K562 (cell line): ENCODE data around the gene SEC14L3. TPM values are rescaled to one million over a fixed set of nuclear protein-coding genes. Genes with fewer than 3 reads are reported as not detected.

ENCODE experiments used
- ATAC-seq: fragments of 200-7000 bp; cut with Tn5 transposase; 3 replicates; pipeline ENCODE4 v1.9.1; 2020; ENCODE audit warnings: moderate library complexity
- BruUV-seq: library from RNA; stranded (reverse); fragments of 400-500 nt; replicated peaks from 2 replicates; lab custom pipeline; 2021; lab: Mats Ljungman, UMichigan
- CTCF ChIA-PET: fragments of 300-600 bp; formaldehyde crosslinking; extraction: SDS; loops from one replicate; lab custom pipeline; 2021; ENCODE audit warnings: low intra/inter-chr PET ratio; lab: Yijun Ruan, JAX
- POLR2A ChIA-PET: fragments of 300-600, 350-650 bp; sonication (Branson Sonifier 250); formaldehyde crosslinking; extraction: SDS; loops from one replicate; lab custom pipeline; 2021; ENCODE audit warnings: antibody characterized with exemption, inconsistent platforms; lab: Yijun Ruan, JAX
- DNase-seq, 4 experiments: peaks; one replicate each; pipeline versions ENCODE4 v3.0.0 to v3.0.0-alpha.2; 2011 to 2018; ENCODE audit warnings: low spot score in 3 of 4, mixed read lengths in 3 of 4; ENCODE audit errors: extremely low read depth in 1 of 4
- FAIRE-seq: peaks from 2 replicates; lab custom pipeline; 2011; peaks lifted over from hg19 to GRCh38; lab: Jason Lieb, UNC
- H2AFZ ChIP-seq: 2 replicates; pipeline ENCODE4 v1.6.0; 2011; ENCODE audit warnings: low read depth, low read length, control low read depth, inconsistent platforms
- H3K27ac ChIP-seq: fragments of 200-600 bp; 3 replicates; pipeline ENCODE4 v1.8.0; 2011; ENCODE audit warnings: low read depth, mild to moderate bottlenecking, control low read depth, inconsistent platforms, low read length, moderate library complexity, mixed read lengths; ENCODE audit errors: extremely low read depth
- H3K27me3 ChIP-seq, 2 experiments: fragments of 300-600 bp in 1 of 2; 2 replicates in 1 of 2; 3 replicates in 1 of 2; pipeline versions ENCODE4 v1.6.0 to v1.8.0; 2011; ENCODE audit warnings: inconsistent platforms in 2 of 2, low read length in 2 of 2, mild to moderate bottlenecking in 1 of 2, mixed read lengths in 1 of 2, moderate library complexity in 1 of 2; ENCODE audit not compliant: control insufficient read depth in 2 of 2, insufficient read depth in 2 of 2
- H3K36me3 ChIP-seq: fragments of 300-600 bp; 3 replicates; pipeline ENCODE4 v1.8.0; 2011; ENCODE audit warnings: mild to moderate bottlenecking, low read length, inconsistent platforms; ENCODE audit not compliant: control insufficient read depth, insufficient read depth
- H3K4me1 ChIP-seq, 2 experiments: fragments of 200-600 bp in 1 of 2; replicated peaks in 1 of 2; 2 replicates in 1 of 2; 3 replicates in 1 of 2; pipeline versions ENCODE4 v1.5.1 to v1.8.0; 2011; ENCODE audit warnings: inconsistent platforms in 2 of 2, low read length in 2 of 2, mild to moderate bottlenecking in 1 of 2, mixed read lengths in 1 of 2, moderate library complexity in 1 of 2; ENCODE audit not compliant: control insufficient read depth in 2 of 2, insufficient read depth in 2 of 2
- H3K4me2 ChIP-seq: 2 replicates; pipeline ENCODE4 v1.6.1; 2011; ENCODE audit warnings: low read length, control low read depth, inconsistent platforms, mixed read lengths; ENCODE audit not compliant: insufficient read depth
- H3K4me3 ChIP-seq: fragments of 200-600 bp; sonication (generic), shearing (Covaris generic); 2 replicates; pipeline ENCODE4 v1.5.1; 2016; ENCODE audit warnings: control low read depth, inconsistent platforms
- H3K79me2 ChIP-seq: fragments of 200-600 bp; 3 replicates; pipeline ENCODE4 v1.8.0; 2011; ENCODE audit warnings: low read length, inconsistent platforms; ENCODE audit not compliant: control insufficient read depth, insufficient read depth
- H3K9ac ChIP-seq, 2 experiments: 2 replicates each; pipeline versions ENCODE4 v1.6.0 to v1.6.1; 2011; ENCODE audit warnings: low read depth in 2 of 2, low read length in 2 of 2, control low read depth in 1 of 2, inconsistent platforms in 1 of 2, mild to moderate bottlenecking in 1 of 2, mixed read lengths in 1 of 2; ENCODE audit not compliant: insufficient read depth in 1 of 2
- H3K9me1 ChIP-seq: one replicate; pipeline ENCODE4 v1.6.0; 2011; ENCODE audit warnings: inconsistent platforms, mild to moderate bottlenecking, low read length, moderate library complexity; ENCODE audit not compliant: control insufficient read depth, insufficient read depth
- H3K9me3 ChIP-seq: replicated peaks from 2 replicates; pipeline ENCODE4 v1.5.1; 2011; ENCODE audit warnings: low read depth, low read length, inconsistent platforms; ENCODE audit not compliant: control insufficient read depth, insufficient read depth
- H4K20me1 ChIP-seq: replicated peaks from 2 replicates; pipeline ENCODE4 v1.6.1; 2011; ENCODE audit warnings: low read length, inconsistent platforms, mixed read lengths; ENCODE audit not compliant: control insufficient read depth, insufficient read depth
- SMARCA4 ChIP-seq: fragments of 450-650 bp; IDR thresholded peaks from 2 replicates; pipeline ENCODE4 v1.6.1; 2016
- ZNF263 ChIP-seq: sonication (generic); formaldehyde crosslinking; IDR thresholded peaks from 2 replicates; pipeline ENCODE4 v1.8.0; 2022; ENCODE audit warnings: mild to moderate bottlenecking, missing genetic modification reagents, borderline replicate concordance
- WGBS: fragments of 100-300 bp; shearing (Covaris generic); methylation state at CpG from one replicate; pipeline ENCODE4 v1.1.6; 2016; ENCODE audit warnings: low coverage, mixed read lengths; ENCODE audit not compliant: insufficient coverage; ENCODE audit errors: missing lambda C conversion rate; 5-methylcytosine and 5-hydroxymethylcytosine counted together
- in situ Hi-C: fragments of 300-500 bp; cut with MboI; formaldehyde crosslinking; loops from 4 replicates; pipeline ENCODE4 v1.15.0; 2018; ENCODE audit warnings: inconsistent platforms, mixed read lengths
- intact Hi-C: fragments of 100-400 bp; cut with micrococcal nuclease; formaldehyde crosslinking; loops from 2 replicates; pipeline ENCODE4 v1.14.2; 2022
- polyA plus RNA-seq, 8 experiments: library from polyadenylated mRNA; depleted of rRNA in 4 of 8; stranded (reverse) in 5 of 8; unstranded in 3 of 8; fragments of >200 nt; fragmentation: Nextera tagmentation in 2 of 8; fragmentation: Illumina TruSeq in 1 of 8; extraction: Ambion mirVana in 2 of 8; extraction: Trizol in 1 of 8; gene quantifications; 2 replicates each; pipeline versions ENCODE4 v1.2.1 to v1.2.3, GENCODE V29; 2011 to 2014; ENCODE audit warnings: inconsistent platforms in 1 of 8, missing spikeins in 1 of 8
- small RNA-seq: library from RNA; depleted of rRNA; stranded (forward); fragments of <200 nt; gene quantifications from one replicate; pipeline ENCODE3, GENCODE V24; 2014
- total RNA-seq, 7 experiments: library from RNA; depleted of rRNA in 6 of 7; stranded (reverse); fragments of >200 nt in 6 of 7; fragmentation: Illumina TruSeq in 2 of 7; extraction: Trizol in 2 of 7; gene quantifications; 2 replicates each; pipeline versions ENCODE4 v1.2.1 to v1.2.3, GENCODE V29; 2011 to 2021; ENCODE audit warnings: low replicate concordance in 1 of 7

The SEC14L3 gene
- total and polyA plus RNA-seq, 9 of the 15 experiments (the other 6 are each of a cell fraction or from before 2014, with no cell fraction given) = not detected

- Histone ChIP-seq H3K9me1 (peaks cover 2% of the 10 kb centered on the region), H3K9me3 (no peaks in the 10 kb centered on the region), H3K79me2 (no peaks in the 10 kb centered on the region), H4K20me1 (peaks cover 9% of the 10 kb centered on the region), H3K36me3 (peaks cover 18% of the 10 kb centered on the region; the same call in 2 of the 3 replicates), H3K27me3 (no peaks in the 10 kb centered on the region), H2AFZ (no peak overlapping the region), H3K27ac (no peak overlapping the region), H3K4me3 (no peak overlapping the region)
- WGBS = 56% methylated on average over 3 of the region's 3 CpGs
- in situ Hi-C loops (no loop called here), intact Hi-C loops (no loop called here)
- CTCF ChIA-PET = no interaction called here
- ATAC-seq (no peak), DNase-seq (no peak)
- BruUV-seq = no TSS peak
- POLR2A ChIA-PET = interaction anchor here (2.3 kb wide), 1 partner anchor 12 kb away, joined by 17 read pairs; no protein-coding TSS in a partner anchor
- TF ChIP-seq ZNF263 (CRISPR knock-in tag) (peak; percentile 91), SMARCA4 (no peak)
- TF ChIP-seq, all 486 proteins: peak for 1
- Histone ChIP-seq H3K4me2 (no peak overlapping the region), H3K9ac (no peak overlapping the region), H3K4me1 (peaks cover 3 to 12% of the 10 kb centered on the region in 2 experiments; a peak in 3 of 5 replicates)
- no peak for FAIRE-seq
These were observed 60.0 kb downstream of the SEC14L3 start for GRCh38 chr22:30411780-30412179.

Small RNAs within 50 kb of the gene (small RNA-seq; reads per million reads assigned to genes)
- gene AC004832.3 = not detected
- gene RNU6-564P = not detected

Other genes with a start within 250 kb of the SEC14L3 start
Only the 7 nearest of the 17 such genes appear.
- gene CCDC157, start 115.0 kb downstream of the SEC14L3 start, total RNA-seq (2014; rRNA removed) = 1.00 and 1.0 TPM in 2 replicates
- 0.18 and 0.22 TPM in 2 replicates for gene CCDC157, start 115.0 kb downstream of the SEC14L3 start, total RNA-seq (2014; rRNA removed; fragmentation: Illumina TruSeq; extraction: Trizol)
- 0.34 and 0.47 TPM in 2 replicates for gene CCDC157, start 115.0 kb downstream of the SEC14L3 start, total RNA-seq (2015; rRNA removed; fragmentation: Illumina TruSeq; extraction: Trizol)
- gene CCDC157, start 115.0 kb downstream of the SEC14L3 start, total RNA-seq (2021) = 0.80 and 0.85 TPM in 2 replicates
- gene CCDC157, start 115.0 kb downstream of the SEC14L3 start, polyA plus RNA-seq (2011; rRNA removed) = 1.3 and 1.4 TPM in 2 replicates
- gene CCDC157, start 115.0 kb downstream of the SEC14L3 start, polyA plus RNA-seq (2014; fragmentation: Illumina TruSeq; extraction: Trizol) = 0.68 and 0.94 TPM in 2 replicates
- under 1 TPM; 0.04 to 0.18 TPM for gene CCDC157, start 115.0 kb downstream of the SEC14L3 start, polyA plus RNA-seq (2014; fragmentation: Nextera tagmentation; extraction: Ambion mirVana)
- 0.85 and 0.95 TPM in 2 replicates for gene CCDC157, start 115.0 kb downstream of the SEC14L3 start, polyA plus RNA-seq (2014; rRNA removed)
- 4.0 and 4.7 TPM in 2 replicates for gene RNF215, start 84.6 kb downstream of the SEC14L3 start, total RNA-seq (2014; rRNA removed)
- gene RNF215, start 84.6 kb downstream of the SEC14L3 start, total RNA-seq (2014; rRNA removed; fragmentation: Illumina TruSeq; extraction: Trizol) = 1.7 and 2.7 TPM in 2 replicates
- gene RNF215, start 84.6 kb downstream of the SEC14L3 start, total RNA-seq (2015; rRNA removed; fragmentation: Illumina TruSeq; extraction: Trizol) = 2.2 and 2.3 TPM in 2 replicates
- 6.8 and 9.2 TPM in 2 replicates for gene RNF215, start 84.6 kb downstream of the SEC14L3 start, total RNA-seq (2021)
- 5.6 and 7.1 TPM in 2 replicates for gene RNF215, start 84.6 kb downstream of the SEC14L3 start, polyA plus RNA-seq (2011; rRNA removed)
- gene RNF215, start 84.6 kb downstream of the SEC14L3 start, polyA plus RNA-seq (2014; fragmentation: Illumina TruSeq; extraction: Trizol) = 2.1 and 3.9 TPM in 2 replicates
- under 1 TPM; 0.08 to 0.10 TPM for gene RNF215, start 84.6 kb downstream of the SEC14L3 start, polyA plus RNA-seq (2014; fragmentation: Nextera tagmentation; extraction: Ambion mirVana)
- gene RNF215, start 84.6 kb downstream of the SEC14L3 start, polyA plus RNA-seq (2014; rRNA removed) = 7.2 and 9.8 TPM in 2 replicates
- gene SEC14L2, start 75.0 kb downstream of the SEC14L3 start, total RNA-seq (2014; rRNA removed) = 0.05 and 0.08 TPM in 2 replicates
- 0.04 and 0.06 TPM in 2 replicates for gene SEC14L2, start 75.0 kb downstream of the SEC14L3 start, total RNA-seq (2014; rRNA removed; fragmentation: Illumina TruSeq; extraction: Trizol)
- gene SEC14L2, start 75.0 kb downstream of the SEC14L3 start, total RNA-seq (2015; rRNA removed; fragmentation: Illumina TruSeq; extraction: Trizol) = 0.11 TPM in 2 replicates
- 0.04 and 0.16 TPM in 2 replicates for gene SEC14L2, start 75.0 kb downstream of the SEC14L3 start, total RNA-seq (2021)
- gene SEC14L2, start 75.0 kb downstream of the SEC14L3 start, polyA plus RNA-seq (2011; rRNA removed) = 0.07 and 0.11 TPM in 2 replicates
- gene SEC14L2, start 75.0 kb downstream of the SEC14L3 start, polyA plus RNA-seq (2014; fragmentation: Illumina TruSeq; extraction: Trizol) = 0.06 and 0.12 TPM in 2 replicates
- gene SEC14L2, start 75.0 kb downstream of the SEC14L3 start, polyA plus RNA-seq (2014; fragmentation: Nextera tagmentation; extraction: Ambion mirVana) = under 1 TPM; 0.10 to 0.17 TPM
- gene SEC14L2, start 75.0 kb downstream of the SEC14L3 start, polyA plus RNA-seq (2014; rRNA removed) = 0.03 TPM in 1 of 2 replicates, not detected in the other
- 52.0 and 66.0 TPM in 2 replicates for gene MTFP1, start 46.2 kb downstream of the SEC14L3 start, total RNA-seq (2014; rRNA removed)
- gene MTFP1, start 46.2 kb downstream of the SEC14L3 start, total RNA-seq (2014; rRNA removed; fragmentation: Illumina TruSeq; extraction: Trizol) = 25.2 and 30.1 TPM in 2 replicates
- gene MTFP1, start 46.2 kb downstream of the SEC14L3 start, total RNA-seq (2015; rRNA removed; fragmentation: Illumina TruSeq; extraction: Trizol) = 34.0 and 38.4 TPM in 2 replicates
- 43.3 and 45.8 TPM in 2 replicates for gene MTFP1, start 46.2 kb downstream of the SEC14L3 start, total RNA-seq (2021)
- gene MTFP1, start 46.2 kb downstream of the SEC14L3 start, polyA plus RNA-seq (2011; rRNA removed) = 24.0 and 37.7 TPM in 2 replicates
- 22.5 and 35.0 TPM in 2 replicates for gene MTFP1, start 46.2 kb downstream of the SEC14L3 start, polyA plus RNA-seq (2014; fragmentation: Illumina TruSeq; extraction: Trizol)
- 10 to 100 TPM; 10.7 to 17.5 TPM for gene MTFP1, start 46.2 kb downstream of the SEC14L3 start, polyA plus RNA-seq (2014; fragmentation: Nextera tagmentation; extraction: Ambion mirVana)
- gene MTFP1, start 46.2 kb downstream of the SEC14L3 start, polyA plus RNA-seq (2014; rRNA removed) = 41.8 and 42.0 TPM in 2 replicates
- not detected in 2 replicates for gene SEC14L4, start 33.7 kb upstream of the SEC14L3 start, total RNA-seq (2014; rRNA removed)
- gene SEC14L4, start 33.7 kb upstream of the SEC14L3 start, total RNA-seq (2014; rRNA removed; fragmentation: Illumina TruSeq; extraction: Trizol) = not detected in 2 replicates
- not detected in 2 replicates for gene SEC14L4, start 33.7 kb upstream of the SEC14L3 start, total RNA-seq (2015; rRNA removed; fragmentation: Illumina TruSeq; extraction: Trizol)
- gene SEC14L4, start 33.7 kb upstream of the SEC14L3 start, total RNA-seq (2021) = not detected in 2 replicates
- gene SEC14L4, start 33.7 kb upstream of the SEC14L3 start, polyA plus RNA-seq (2011; rRNA removed) = 0.03 TPM in 1 of 2 replicates, not detected in the other
- gene SEC14L4, start 33.7 kb upstream of the SEC14L3 start, polyA plus RNA-seq (2014; fragmentation: Illumina TruSeq; extraction: Trizol) = not detected in 2 replicates
- gene SEC14L4, start 33.7 kb upstream of the SEC14L3 start, polyA plus RNA-seq (2014; fragmentation: Nextera tagmentation; extraction: Ambion mirVana) = not detected
- gene SEC14L4, start 33.7 kb upstream of the SEC14L3 start, polyA plus RNA-seq (2014; rRNA removed) = 0.11 TPM in 1 of 2 replicates, not detected in the other
- gene SEC14L6, start 74.7 kb upstream of the SEC14L3 start, total RNA-seq (2014; rRNA removed) = 1.5 and 1.8 TPM in 2 replicates
- 1.9 and 2.0 TPM in 2 replicates for gene SEC14L6, start 74.7 kb upstream of the SEC14L3 start, total RNA-seq (2014; rRNA removed; fragmentation: Illumina TruSeq; extraction: Trizol)
- 1.6 and 2.2 TPM in 2 replicates for gene SEC14L6, start 74.7 kb upstream of the SEC14L3 start, total RNA-seq (2015; rRNA removed; fragmentation: Illumina TruSeq; extraction: Trizol)
- 1.6 and 2.6 TPM in 2 replicates for gene SEC14L6, start 74.7 kb upstream of the SEC14L3 start, total RNA-seq (2021)
- gene SEC14L6, start 74.7 kb upstream of the SEC14L3 start, polyA plus RNA-seq (2011; rRNA removed) = 5.0 and 6.1 TPM in 2 replicates
- 4.0 and 4.1 TPM in 2 replicates for gene SEC14L6, start 74.7 kb upstream of the SEC14L3 start, polyA plus RNA-seq (2014; fragmentation: Illumina TruSeq; extraction: Trizol)
- gene SEC14L6, start 74.7 kb upstream of the SEC14L3 start, polyA plus RNA-seq (2014; fragmentation: Nextera tagmentation; extraction: Ambion mirVana) = under 1 TPM; 0.29 to 0.39 TPM
- gene SEC14L6, start 74.7 kb upstream of the SEC14L3 start, polyA plus RNA-seq (2014; rRNA removed) = 1.7 and 2.3 TPM in 2 replicates
- 0.45 and 1.3 TPM in 2 replicates for gene GAL3ST1, start 102.6 kb upstream of the SEC14L3 start, total RNA-seq (2014; rRNA removed)
- 0.15 TPM in 1 of 2 replicates, not detected in the other for gene GAL3ST1, start 102.6 kb upstream of the SEC14L3 start, total RNA-seq (2014; rRNA removed; fragmentation: Illumina TruSeq; extraction: Trizol)
- 0.38 and 0.43 TPM in 2 replicates for gene GAL3ST1, start 102.6 kb upstream of the SEC14L3 start, total RNA-seq (2015; rRNA removed; fragmentation: Illumina TruSeq; extraction: Trizol)
- gene GAL3ST1, start 102.6 kb upstream of the SEC14L3 start, total RNA-seq (2021) = 1.5 and 1.6 TPM in 2 replicates
- 0.10 and 0.79 TPM in 2 replicates for gene GAL3ST1, start 102.6 kb upstream of the SEC14L3 start, polyA plus RNA-seq (2011; rRNA removed)
- gene GAL3ST1, start 102.6 kb upstream of the SEC14L3 start, polyA plus RNA-seq (2014; fragmentation: Illumina TruSeq; extraction: Trizol) = 0.22 and 0.72 TPM in 2 replicates
- gene GAL3ST1, start 102.6 kb upstream of the SEC14L3 start, polyA plus RNA-seq (2014; fragmentation: Nextera tagmentation; extraction: Ambion mirVana) = under 1 TPM in 1 of 2 experiments, not detected in 1; 0.03 TPM
- gene GAL3ST1, start 102.6 kb upstream of the SEC14L3 start, polyA plus RNA-seq (2014; rRNA removed) = 0.80 and 1.9 TPM in 2 replicates